C4-2B (cell line): ENCODE measurements around the gene ERC1.

Source experiments
- H3K27ac ChIP-seq: fragments of 450-650 bp; 2 replicates; pipeline ENCODE4 v1.5.1; 2017
- CTCF ChIP-seq: fragments of 450-650 bp; conservative IDR thresholded peaks from 2 replicates; pipeline ENCODE4 v1.5.1; 2017; ENCODE audit warnings: mild to moderate bottlenecking
- ZFX ChIP-seq: fragments of 450-650 bp; IDR thresholded peaks from 2 replicates; pipeline ENCODE4 v1.6.1; 2017

The ERC1 gene

GRCh38 chr12:1517007-1517406 lies 526.0 kb downstream of the ERC1 start:
- TF ChIP-seq ZFX (no peak), CTCF (no peak; the same call in 1 of the 2 replicates)
- no peak overlapping the region for H3K27ac ChIP-seq

- H3K27ac ChIP-seq: no peak overlapping the region
- TF ChIP-seq CTCF (no peak), ZFX (no peak)
Observed at GRCh38 chr12:1517734-1518525, 526.9 kb downstream of the ERC1 start.

DNA sequence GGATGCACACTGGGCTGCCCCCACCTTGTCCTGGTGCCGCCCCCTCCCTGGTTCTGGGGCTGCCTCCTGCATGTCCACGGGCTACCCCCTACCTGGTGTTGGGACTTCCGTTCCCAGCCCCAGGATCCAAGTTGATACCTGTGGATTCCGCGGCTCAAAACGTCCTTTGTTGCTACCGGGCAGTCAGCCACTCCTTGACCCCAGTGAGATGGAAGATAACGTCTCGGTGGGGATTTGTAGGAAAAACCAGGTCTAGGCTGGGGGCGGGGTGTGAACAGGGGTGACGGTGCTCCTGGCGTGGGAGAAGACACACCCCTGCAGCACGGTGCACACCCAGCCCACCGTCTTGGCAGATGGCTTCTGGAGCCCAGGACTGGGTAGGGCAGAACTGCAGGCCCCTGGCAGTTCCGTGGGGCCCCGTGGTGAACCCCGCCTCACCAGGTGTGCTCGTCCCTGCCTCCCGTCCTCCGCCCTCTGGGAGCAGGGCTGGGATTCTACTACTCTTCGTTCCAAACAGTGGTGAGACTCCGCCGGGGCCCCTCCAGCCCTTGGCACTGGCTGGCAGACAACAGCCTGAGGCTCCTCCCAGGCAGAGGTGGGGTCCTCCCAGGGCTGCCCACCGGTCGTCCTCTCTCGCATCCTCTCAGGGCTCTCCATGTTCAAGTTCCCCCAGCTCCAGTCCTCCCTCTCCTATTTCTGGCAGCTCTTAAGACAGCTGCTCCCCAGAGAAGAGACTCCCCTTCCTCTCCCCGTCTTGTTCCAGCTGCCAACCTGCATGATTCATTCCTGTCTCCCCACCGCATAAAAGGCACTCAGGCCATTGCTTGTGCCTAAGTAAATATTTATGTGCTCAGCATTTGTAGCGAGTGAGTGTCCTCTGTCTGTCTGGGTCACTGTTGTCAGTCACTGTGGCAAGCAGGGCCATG lies 527.8 kb downstream of the ERC1 start:
- H3K27ac ChIP-seq: no peak overlapping the region
- TF ChIP-seq CTCF (no peak), ZFX (no peak)

- no peak for TF ChIP-seq ZFX
- no peak for TF ChIP-seq CTCF
- no peak overlapping the region for H3K27ac ChIP-seq
Observed at GRCh38 chr12:1519642-1520041, 528.6 kb downstream of the ERC1 start.

DNA sequence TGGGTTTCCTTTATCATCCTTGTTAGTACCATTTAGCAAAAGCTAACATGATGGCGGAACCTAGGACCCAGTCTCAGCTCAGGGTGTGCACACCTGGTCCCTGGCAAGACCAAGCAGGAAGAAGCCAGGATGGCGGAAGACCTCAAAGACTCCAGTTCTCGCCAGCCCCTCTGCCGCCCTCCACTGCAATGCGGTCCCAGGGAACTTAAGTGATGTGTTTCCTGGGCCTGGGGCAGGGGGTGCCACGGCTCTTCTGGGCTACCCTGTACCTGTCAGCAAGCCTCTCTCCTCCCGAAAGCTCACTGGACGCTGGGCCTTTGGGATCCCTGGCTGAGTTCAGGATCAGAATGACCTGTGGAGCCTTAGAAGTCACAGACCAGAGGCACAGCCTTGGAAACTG lies 532.0 kb downstream of the ERC1 start:
- H3K27ac ChIP-seq: no peak overlapping the region
- no peak for TF ChIP-seq ZFX
- TF ChIP-seq CTCF: no peak

DNA sequence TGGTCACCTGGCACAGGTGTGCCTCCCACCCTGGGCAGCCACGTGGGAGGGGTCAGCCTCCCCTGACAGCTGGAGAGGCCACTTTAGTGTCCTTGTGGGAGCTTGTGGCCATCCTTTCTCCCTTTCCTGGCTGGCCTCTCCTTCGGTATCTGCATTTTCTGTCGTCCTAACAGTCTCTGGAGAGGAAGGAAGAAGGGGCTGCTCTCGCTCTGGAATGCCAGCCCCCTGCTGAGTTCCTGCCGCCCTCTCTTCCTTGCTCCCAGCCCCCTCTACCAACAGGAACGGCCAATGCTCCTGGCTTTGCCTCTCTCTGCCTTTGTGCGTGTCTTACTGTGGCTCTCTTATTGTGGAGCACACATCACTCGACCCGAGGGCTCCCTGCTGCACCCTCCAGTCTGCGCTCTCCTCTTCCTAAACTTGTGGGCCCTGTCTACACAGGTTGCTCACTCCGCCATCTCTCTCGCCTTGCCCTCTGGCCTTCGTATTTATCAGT lies 532.6 kb downstream of the ERC1 start:
- TF ChIP-seq CTCF (no peak), ZFX (no peak)
- H3K27ac ChIP-seq: no peak overlapping the region

DNA sequence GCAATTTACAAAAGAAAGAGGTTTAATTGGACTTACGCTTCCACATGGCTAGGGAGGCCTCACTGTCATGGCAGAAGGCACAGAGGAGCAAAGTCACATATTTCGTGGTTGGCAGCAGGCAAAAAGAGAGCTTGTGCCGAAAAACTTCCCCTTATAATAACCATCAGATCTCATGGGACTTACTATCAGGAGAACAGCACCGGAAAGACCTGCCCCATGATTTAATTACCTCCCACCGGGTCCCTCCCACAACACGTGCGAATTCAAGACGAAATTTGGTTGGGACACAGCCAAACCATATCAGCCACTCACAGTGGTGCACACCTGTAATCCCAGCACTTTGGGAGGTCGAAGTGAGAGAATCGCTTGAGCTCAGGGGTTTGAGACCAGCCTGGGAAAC lies 534.8 kb downstream of the ERC1 start:
- no peak for TF ChIP-seq ZFX
- TF ChIP-seq CTCF: no peak
- no peak overlapping the region for H3K27ac ChIP-seq
